Neural cell (in vitro differentiated cells): Measurements from ENCODE around the gene DPP3. TPM values are rescaled to one million over a fixed set of nuclear protein-coding genes. Genes with fewer than 3 reads are reported as not detected.

ENCODE experiments used
- H2AFZ ChIP-seq: fragments of 200-600, 300-800 bp; sonication (generic), shearing (Covaris generic); 2 replicates; pipeline ENCODE4 v1.6.0; 2014; ENCODE audit warnings: low read depth, mild to moderate bottlenecking, antibody characterized with exemption, low read length, moderate library complexity
- H3F3A ChIP-seq: fragments of 200-600 bp; shearing (Covaris generic); 2 replicates; pipeline ENCODE4 v1.6.1; 2016; ENCODE audit warnings: mild to moderate bottlenecking, moderate library complexity, mixed read lengths, antibody characterized with exemption, low read length; ENCODE audit not compliant: insufficient read depth, poor library complexity, severe bottlenecking
- H3K27ac ChIP-seq: fragments of 200-600, 300-800 bp; sonication (generic), shearing (Covaris generic); 2 replicates; pipeline ENCODE4 v1.5.1; 2014; ENCODE audit warnings: mild to moderate bottlenecking, low read length, moderate library complexity
- H3K27me3 ChIP-seq: fragments of 300-800, 200-600 bp; sonication (generic), shearing (Covaris generic); 2 replicates; pipeline ENCODE4 v1.6.0; 2014; ENCODE audit warnings: mild to moderate bottlenecking, low read depth, low read length, moderate library complexity; ENCODE audit not compliant: insufficient read depth
- H3K36me3 ChIP-seq: fragments of 300-800, 200-600 bp; sonication (generic), shearing (Covaris generic); 2 replicates; pipeline ENCODE4 v1.5.1; 2014; ENCODE audit warnings: mild to moderate bottlenecking, antibody characterized with exemption, low read length, moderate library complexity; ENCODE audit not compliant: insufficient read depth
- H3K4me2 ChIP-seq: fragments of 300-800, 200-600 bp; sonication (generic), shearing (Covaris generic); 2 replicates; pipeline ENCODE4 v1.6.0; 2014; ENCODE audit warnings: mild to moderate bottlenecking, low read length
- H3K4me3 ChIP-seq: fragments of 300-800, 200-600 bp; sonication (generic), shearing (Covaris generic); 2 replicates; pipeline ENCODE4 v1.5.1; 2014; ENCODE audit warnings: mild to moderate bottlenecking, low read length, moderate library complexity
- H3K79me2 ChIP-seq: fragments of 200-600 bp; shearing (Covaris generic); replicated peaks from 2 replicates; pipeline ENCODE4 v1.6.0; 2014; ENCODE audit warnings: mild to moderate bottlenecking, low read length, moderate library complexity; ENCODE audit not compliant: insufficient read depth
- H3K9ac ChIP-seq: fragments of 300-800, 200-600 bp; sonication (generic), shearing (Covaris generic); 2 replicates; pipeline ENCODE4 v1.6.1; 2016; ENCODE audit warnings: mild to moderate bottlenecking, low read length, mixed read lengths
- H3K9me2 ChIP-seq: fragments of 200-600 bp; shearing (Covaris generic); 2 replicates; pipeline ENCODE4 v1.6.1; 2016; ENCODE audit warnings: mild to moderate bottlenecking, low read length, mixed read lengths; ENCODE audit not compliant: insufficient read depth
- H3K9me3 ChIP-seq: fragments of 200-600, 300-800 bp; sonication (generic), shearing (Covaris generic); 2 replicates; pipeline ENCODE4 v1.6.1; 2016; ENCODE audit warnings: mild to moderate bottlenecking, mixed run types, low read length, moderate library complexity, mixed read lengths
- H4K20me1 ChIP-seq: fragments of 200-600 bp; shearing (Covaris generic); 2 replicates; pipeline ENCODE4 v1.6.1; 2016; ENCODE audit warnings: mild to moderate bottlenecking, mixed run types; ENCODE audit not compliant: insufficient read depth
- EP300 ChIP-seq: fragments of 450-650 bp; conservative IDR thresholded peaks from 2 replicates; pipeline ENCODE4 v1.6.1; 2014; ENCODE audit warnings: antibody characterized with exemption, mild to moderate bottlenecking, moderate library complexity; ENCODE audit not compliant: poor library complexity, severe bottlenecking
- EZH2 ChIP-seq: fragments of 200-600, 300-800 bp; shearing (Covaris generic), sonication (generic); IDR thresholded peaks from 2 replicates; pipeline ENCODE4 v1.6.1; 2014; ENCODE audit warnings: antibody characterized with exemption, low read length, borderline replicate concordance, mild to moderate bottlenecking; ENCODE audit not compliant: insufficient read depth, poor library complexity, severe bottlenecking
- MXI1 ChIP-seq: fragments of 450-650 bp; conservative IDR thresholded peaks from 2 replicates; pipeline ENCODE4 v1.6.1; 2014; ENCODE audit warnings: antibody characterized with exemption, mild to moderate bottlenecking; ENCODE audit not compliant: poor library complexity, severe bottlenecking
- POLR2AphosphoS5 ChIP-seq: IDR thresholded peaks from 2 replicates; pipeline ENCODE4 v1.6.1; 2012
- RAD21 ChIP-seq: fragments of 450-650 bp; conservative IDR thresholded peaks from 2 replicates; pipeline ENCODE4 v1.6.1; 2014; ENCODE audit warnings: antibody characterized with exemption, mild to moderate bottlenecking, moderate library complexity
- REST ChIP-seq: IDR thresholded peaks from 2 replicates; pipeline ENCODE4 v1.6.1; 2012; ENCODE audit warnings: borderline replicate concordance
- SMC3 ChIP-seq: fragments of 450-650 bp; conservative IDR thresholded peaks from 2 replicates; pipeline ENCODE4 v1.6.1; 2014; ENCODE audit warnings: antibody characterized with exemption, mild to moderate bottlenecking, moderate library complexity; ENCODE audit not compliant: poor library complexity
- TAF1 ChIP-seq: IDR thresholded peaks from 2 replicates; pipeline ENCODE4 v1.6.1; 2012; ENCODE audit warnings: low read depth
- polyA plus RNA-seq: library from polyadenylated mRNA; depleted of rRNA; stranded (reverse); fragments of >200 nt; gene quantifications from 2 replicates; pipeline ENCODE4 v1.2.3, GENCODE V29; 2014
- TF ChIP-seq, protein P1 (sequence below): fragments of 450-650 bp; IDR thresholded peaks from 2 replicates; pipeline ENCODE4 v1.5.1; 2014; ENCODE audit warnings: antibody characterized with exemption, mild to moderate bottlenecking, moderate library complexity; ENCODE audit not compliant: poor library complexity, severe bottlenecking

The DPP3 gene
- polyA plus RNA-seq, 1 donor from 2014 or later, result 71.7 TPM

GRCh38 chr11:66497206-66497605 lies 17.0 kb downstream of the DPP3 start:
- no peaks in the 10 kb centered on the region for H3K27me3 ChIP-seq
- no peak overlapping the region for H3K9ac ChIP-seq
- TF ChIP-seq TAF1, result no peak
- no peaks in the 10 kb centered on the region for H3K79me2 ChIP-seq
- no peaks in the 10 kb centered on the region for H3F3A ChIP-seq
- H2AFZ ChIP-seq, result no peak overlapping the region
- no peak overlapping the region for H3K4me3 ChIP-seq
- H4K20me1 ChIP-seq, result no peaks in the 10 kb centered on the region
- no peaks in the 10 kb centered on the region for H3K36me3 ChIP-seq
- no peaks in the 10 kb centered on the region for H3K9me2 ChIP-seq
- no peaks in the 10 kb centered on the region for H3K9me3 ChIP-seq
- no peak overlapping the region for H3K4me2 ChIP-seq
- no peak overlapping the region for H3K27ac ChIP-seq

GRCh38 chr11:66498506-66498905 lies 18.3 kb downstream of the DPP3 start:
- H3K4me2 ChIP-seq, result no peak overlapping the region
- no peaks in the 10 kb centered on the region for H3K79me2 ChIP-seq
- no peak overlapping the region for H3K27ac ChIP-seq
- no peak overlapping the region for H3K4me3 ChIP-seq
- no peaks in the 10 kb centered on the region for H3F3A ChIP-seq
- H3K27me3 ChIP-seq, result no peaks in the 10 kb centered on the region
- TF ChIP-seq EZH2 (no peak), POLR2AphosphoS5 (no peak), RAD21 (no peak), EP300 (no peak), REST (no peak), TAF1 (no peak)
- TF ChIP-seq, protein P1, sequence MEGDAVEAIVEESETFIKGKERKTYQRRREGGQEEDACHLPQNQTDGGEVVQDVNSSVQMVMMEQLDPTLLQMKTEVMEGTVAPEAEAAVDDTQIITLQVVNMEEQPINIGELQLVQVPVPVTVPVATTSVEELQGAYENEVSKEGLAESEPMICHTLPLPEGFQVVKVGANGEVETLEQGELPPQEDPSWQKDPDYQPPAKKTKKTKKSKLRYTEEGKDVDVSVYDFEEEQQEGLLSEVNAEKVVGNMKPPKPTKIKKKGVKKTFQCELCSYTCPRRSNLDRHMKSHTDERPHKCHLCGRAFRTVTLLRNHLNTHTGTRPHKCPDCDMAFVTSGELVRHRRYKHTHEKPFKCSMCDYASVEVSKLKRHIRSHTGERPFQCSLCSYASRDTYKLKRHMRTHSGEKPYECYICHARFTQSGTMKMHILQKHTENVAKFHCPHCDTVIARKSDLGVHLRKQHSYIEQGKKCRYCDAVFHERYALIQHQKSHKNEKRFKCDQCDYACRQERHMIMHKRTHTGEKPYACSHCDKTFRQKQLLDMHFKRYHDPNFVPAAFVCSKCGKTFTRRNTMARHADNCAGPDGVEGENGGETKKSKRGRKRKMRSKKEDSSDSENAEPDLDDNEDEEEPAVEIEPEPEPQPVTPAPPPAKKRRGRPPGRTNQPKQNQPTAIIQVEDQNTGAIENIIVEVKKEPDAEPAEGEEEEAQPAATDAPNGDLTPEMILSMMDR, result no peak
- H3K36me3 ChIP-seq, result no peaks in the 10 kb centered on the region
- no peak overlapping the region for H3K9ac ChIP-seq
- H3K9me2 ChIP-seq, result no peaks in the 10 kb centered on the region
- no peaks in the 10 kb centered on the region for H4K20me1 ChIP-seq
- H2AFZ ChIP-seq, result no peak overlapping the region
- H3K9me3 ChIP-seq, result no peaks in the 10 kb centered on the region

DNA sequence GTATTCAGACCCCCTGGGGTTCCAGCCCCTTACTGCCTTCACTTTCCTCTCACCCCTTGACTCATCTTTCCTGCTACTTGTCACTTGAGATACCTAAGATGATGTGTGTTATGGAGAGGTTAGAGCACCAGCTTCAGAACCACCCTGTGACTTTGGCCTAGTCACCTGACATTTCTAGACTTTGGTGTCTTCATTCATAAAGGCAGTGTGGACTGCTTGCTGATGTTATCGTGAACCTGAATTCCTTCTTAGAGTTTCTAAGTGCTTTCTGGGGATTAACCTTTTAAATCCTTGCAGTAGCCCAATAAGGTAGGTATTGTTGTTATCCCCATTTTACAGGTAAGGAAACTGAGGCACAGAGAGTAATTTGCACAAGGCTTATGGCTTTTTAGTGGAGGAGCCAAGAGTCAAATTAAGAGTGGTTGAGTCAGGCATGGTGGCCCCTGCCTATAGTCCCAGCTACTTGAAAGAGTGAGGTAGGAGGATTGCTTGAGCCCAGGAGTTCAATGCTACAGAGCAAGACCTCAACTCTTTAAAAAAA lies 25.1 kb downstream of the DPP3 start:
- TF ChIP-seq EZH2, result no peak
- TF ChIP-seq, protein P1, result no peak
- no peak for TF ChIP-seq REST
- no peak for TF ChIP-seq POLR2AphosphoS5
- TF ChIP-seq SMC3, result no peak
- no peak for TF ChIP-seq EP300
- no peak for TF ChIP-seq RAD21
- no peak for TF ChIP-seq TAF1
- no peak for TF ChIP-seq MXI1
- Histone ChIP-seq H4K20me1 (no peaks in the 10 kb centered on the region), H3K9ac (no peak overlapping the region), H3K79me2 (no peaks in the 10 kb centered on the region), H3K4me2 (no peak overlapping the region), H3K27ac (no peak overlapping the region), H3K9me2 (no peaks in the 10 kb centered on the region), H3K36me3 (no peaks in the 10 kb centered on the region), H3K4me3 (no peak overlapping the region), H3F3A (no peaks in the 10 kb centered on the region), H2AFZ (no peak overlapping the region), H3K27me3 (no peaks in the 10 kb centered on the region), H3K9me3 (no peaks in the 10 kb centered on the region)
